ENCODE results near the gene MAP2K7.
"Not testable (repeated sequence)": the region's sequence is repeated elsewhere in the genome, so short reads cannot be mapped to it uniquely, and the experiment has no call there.

MAP2K7 gene

GRCh38 chr19:7903244-7904073 lies at the start of gene MAP2K7:
MAP2K7 (plus strand) TSS chr19:7903877; CDS start chr19:7903945, 68 bp downstream.
- peak; percentile 98 to 100 for DNase-seq

- DNase-seq, result no peak
These were observed 48.1 kb upstream of the MAP2K7 start for GRCh38 chr19:7855426-7856108.

GRCh38 chr19:7856109-7856591 lies 47.5 kb upstream of the MAP2K7 start:
- DNase-seq, result no peak

- no peak for DNase-seq
These were observed 46.7 kb upstream of the MAP2K7 start for GRCh38 chr19:7856679-7857663.

- no peak for DNase-seq
These were observed 46.0 kb upstream of the MAP2K7 start for GRCh38 chr19:7857727-7858108.

GRCh38 chr19:7858109-7858770 lies 45.4 kb upstream of the MAP2K7 start:
- no peak for DNase-seq

GRCh38 chr19:7859087-7859486 lies 44.6 kb upstream of the MAP2K7 start:
- not testable (repeated sequence) for DNase-seq

GRCh38 chr19:7859831-7860713 lies 43.6 kb upstream of the MAP2K7 start:
- no peak for DNase-seq

- DNase-seq, result no peak
These were observed 42.7 kb upstream of the MAP2K7 start for GRCh38 chr19:7860714-7861618.

GRCh38 chr19:7861619-7862412 lies 41.9 kb upstream of the MAP2K7 start:
- DNase-seq, result no peak

- DNase-seq, result no peak
These were observed 41.2 kb upstream of the MAP2K7 start for GRCh38 chr19:7862413-7862951.

- no peak for DNase-seq
These were observed 40.3 kb upstream of the MAP2K7 start for GRCh38 chr19:7863157-7863970.

GRCh38 chr19:7863971-7864689 lies 39.5 kb upstream of the MAP2K7 start:
- DNase-seq, result no peak

- no peak for DNase-seq
These were observed 39.0 kb upstream of the MAP2K7 start for GRCh38 chr19:7864690-7865074.

- DNase-seq, result no peak
These were observed 38.3 kb upstream of the MAP2K7 start for GRCh38 chr19:7865262-7865911.

- DNase-seq, result no peak
These were observed 37.1 kb upstream of the MAP2K7 start for GRCh38 chr19:7866399-7867091.

Data from bone marrow (tissue), 2 donors.